NCI-H2081 treated with DMSO at 0.1 percent for 48 hours (cell line): Measurements from ENCODE around the gene MAP3K1.

Experiments
- DNase-seq: peaks from one replicate; lab custom pipeline; 2025; lab: John Stamatoyannopoulos, UW

MAP3K1 gene

GRCh38 chr5:56909294-56910209, 94.2 kb downstream of the MAP3K1 start, which contains the start of gene SETD9:
Gene SETD9, plus strand, starts transcription at chr5:56909596. Its CDS starts 50 bp downstream, at chr5:56909646.
- peak; percentile 77 for DNase-seq

GRCh38 chr5:56910210-56910965, 95.0 kb downstream of the MAP3K1 start:
- peak; percentile 29 for DNase-seq

- DNase-seq, result no peak
Measured at GRCh38 chr5:56913766-56914165, 98.4 kb downstream of the MAP3K1 start.

GRCh38 chr5:56914678-56915077, 99.3 kb downstream of the MAP3K1 start:
- DNase-seq, result no peak

GRCh38 chr5:56917534-56917933, 102.2 kb downstream of the MAP3K1 start:
- no peak for DNase-seq

- no peak for DNase-seq
Measured at GRCh38 chr5:56918054-56918453, 102.7 kb downstream of the MAP3K1 start.

- DNase-seq, result no peak
Measured at GRCh38 chr5:56919942-56920662, 104.8 kb downstream of the MAP3K1 start.

GRCh38 chr5:56922922-56923321, 107.6 kb downstream of the MAP3K1 start:
- DNase-seq, result no peak

- no peak for DNase-seq
Measured at GRCh38 chr5:56934325-56934724, 119.0 kb downstream of the MAP3K1 start.

GRCh38 chr5:56938858-56939257, 123.5 kb downstream of the MAP3K1 start:
- DNase-seq, result no peak

- DNase-seq, result no peak
Measured at GRCh38 chr5:56941981-56942380, 126.6 kb downstream of the MAP3K1 start.
